Measurements from ENCODE around the gene CD83. TPM values are rescaled to one million over a fixed set of nuclear protein-coding genes. Genes with fewer than 3 reads are reported as not detected.
A peak's percentile ranks its signal among the peaks of the same experiment; 100 is the strongest.

CD83 gene
- total and polyA plus RNA-seq, 4 donors: 0.35 to 4.2 (median 0.60) TPM

- no peaks in the 10 kb centered on the region for H3K9me3 ChIP-seq (ENCODE audit: control insufficient read depth in 4 of 4, low read length in 3 of 4)
- H3K27me3 ChIP-seq (ENCODE audit: control insufficient read depth in 4 of 4, insufficient read depth in 4 of 4, low read length in 3 of 4): peaks cover 0 to 5% (median 2%) of the 10 kb centered on the region in 4 donors
- DNase-seq (ENCODE audit: low spot score): no peak
- TF ChIP-seq FOXA1 (IDR thresholded peaks at IDR 0.05) (no peak), TAF1 (conservative IDR thresholded peaks at IDR 0.05) (no peak), GABPA (IDR thresholded peaks at IDR 0.05 in 1 of 2, conservative IDR thresholded peaks at IDR 0.05 in 1 of 2) (no peak), HNF4A (conservative IDR thresholded peaks at IDR 0.05) (no peak), SP1 (IDR thresholded peaks at IDR 0.05) (no peak), NR2F2 (IDR thresholded peaks at IDR 0.05) (no peak), HNF4G (IDR thresholded peaks at IDR 0.05) (no peak), YY1 (IDR thresholded peaks at IDR 0.05) (no peak), JUND (IDR thresholded peaks at IDR 0.05) (no peak), EGR1 (IDR thresholded peaks at IDR 0.05; ENCODE audit: low read depth in 2 of 2) (no peak), RAD21 (IDR thresholded peaks at IDR 0.05) (no peak), FOXA2 (IDR thresholded peaks at IDR 0.05) (no peak)
- TF ChIP-seq, protein P1, sequence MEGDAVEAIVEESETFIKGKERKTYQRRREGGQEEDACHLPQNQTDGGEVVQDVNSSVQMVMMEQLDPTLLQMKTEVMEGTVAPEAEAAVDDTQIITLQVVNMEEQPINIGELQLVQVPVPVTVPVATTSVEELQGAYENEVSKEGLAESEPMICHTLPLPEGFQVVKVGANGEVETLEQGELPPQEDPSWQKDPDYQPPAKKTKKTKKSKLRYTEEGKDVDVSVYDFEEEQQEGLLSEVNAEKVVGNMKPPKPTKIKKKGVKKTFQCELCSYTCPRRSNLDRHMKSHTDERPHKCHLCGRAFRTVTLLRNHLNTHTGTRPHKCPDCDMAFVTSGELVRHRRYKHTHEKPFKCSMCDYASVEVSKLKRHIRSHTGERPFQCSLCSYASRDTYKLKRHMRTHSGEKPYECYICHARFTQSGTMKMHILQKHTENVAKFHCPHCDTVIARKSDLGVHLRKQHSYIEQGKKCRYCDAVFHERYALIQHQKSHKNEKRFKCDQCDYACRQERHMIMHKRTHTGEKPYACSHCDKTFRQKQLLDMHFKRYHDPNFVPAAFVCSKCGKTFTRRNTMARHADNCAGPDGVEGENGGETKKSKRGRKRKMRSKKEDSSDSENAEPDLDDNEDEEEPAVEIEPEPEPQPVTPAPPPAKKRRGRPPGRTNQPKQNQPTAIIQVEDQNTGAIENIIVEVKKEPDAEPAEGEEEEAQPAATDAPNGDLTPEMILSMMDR (IDR thresholded peaks at IDR 0.05; ENCODE audit: low read depth, low read length, missing input control): no peak
- TF ChIP-seq, protein P2, sequence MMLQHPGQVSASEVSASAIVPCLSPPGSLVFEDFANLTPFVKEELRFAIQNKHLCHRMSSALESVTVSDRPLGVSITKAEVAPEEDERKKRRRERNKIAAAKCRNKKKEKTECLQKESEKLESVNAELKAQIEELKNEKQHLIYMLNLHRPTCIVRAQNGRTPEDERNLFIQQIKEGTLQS (IDR thresholded peaks at IDR 0.05): no peak
- TF ChIP-seq, protein P3, sequence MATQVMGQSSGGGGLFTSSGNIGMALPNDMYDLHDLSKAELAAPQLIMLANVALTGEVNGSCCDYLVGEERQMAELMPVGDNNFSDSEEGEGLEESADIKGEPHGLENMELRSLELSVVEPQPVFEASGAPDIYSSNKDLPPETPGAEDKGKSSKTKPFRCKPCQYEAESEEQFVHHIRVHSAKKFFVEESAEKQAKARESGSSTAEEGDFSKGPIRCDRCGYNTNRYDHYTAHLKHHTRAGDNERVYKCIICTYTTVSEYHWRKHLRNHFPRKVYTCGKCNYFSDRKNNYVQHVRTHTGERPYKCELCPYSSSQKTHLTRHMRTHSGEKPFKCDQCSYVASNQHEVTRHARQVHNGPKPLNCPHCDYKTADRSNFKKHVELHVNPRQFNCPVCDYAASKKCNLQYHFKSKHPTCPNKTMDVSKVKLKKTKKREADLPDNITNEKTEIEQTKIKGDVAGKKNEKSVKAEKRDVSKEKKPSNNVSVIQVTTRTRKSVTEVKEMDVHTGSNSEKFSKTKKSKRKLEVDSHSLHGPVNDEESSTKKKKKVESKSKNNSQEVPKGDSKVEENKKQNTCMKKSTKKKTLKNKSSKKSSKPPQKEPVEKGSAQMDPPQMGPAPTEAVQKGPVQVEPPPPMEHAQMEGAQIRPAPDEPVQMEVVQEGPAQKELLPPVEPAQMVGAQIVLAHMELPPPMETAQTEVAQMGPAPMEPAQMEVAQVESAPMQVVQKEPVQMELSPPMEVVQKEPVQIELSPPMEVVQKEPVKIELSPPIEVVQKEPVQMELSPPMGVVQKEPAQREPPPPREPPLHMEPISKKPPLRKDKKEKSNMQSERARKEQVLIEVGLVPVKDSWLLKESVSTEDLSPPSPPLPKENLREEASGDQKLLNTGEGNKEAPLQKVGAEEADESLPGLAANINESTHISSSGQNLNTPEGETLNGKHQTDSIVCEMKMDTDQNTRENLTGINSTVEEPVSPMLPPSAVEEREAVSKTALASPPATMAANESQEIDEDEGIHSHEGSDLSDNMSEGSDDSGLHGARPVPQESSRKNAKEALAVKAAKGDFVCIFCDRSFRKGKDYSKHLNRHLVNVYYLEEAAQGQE (IDR thresholded peaks at IDR 0.05): no peak
- TF ChIP-seq, protein P4, sequence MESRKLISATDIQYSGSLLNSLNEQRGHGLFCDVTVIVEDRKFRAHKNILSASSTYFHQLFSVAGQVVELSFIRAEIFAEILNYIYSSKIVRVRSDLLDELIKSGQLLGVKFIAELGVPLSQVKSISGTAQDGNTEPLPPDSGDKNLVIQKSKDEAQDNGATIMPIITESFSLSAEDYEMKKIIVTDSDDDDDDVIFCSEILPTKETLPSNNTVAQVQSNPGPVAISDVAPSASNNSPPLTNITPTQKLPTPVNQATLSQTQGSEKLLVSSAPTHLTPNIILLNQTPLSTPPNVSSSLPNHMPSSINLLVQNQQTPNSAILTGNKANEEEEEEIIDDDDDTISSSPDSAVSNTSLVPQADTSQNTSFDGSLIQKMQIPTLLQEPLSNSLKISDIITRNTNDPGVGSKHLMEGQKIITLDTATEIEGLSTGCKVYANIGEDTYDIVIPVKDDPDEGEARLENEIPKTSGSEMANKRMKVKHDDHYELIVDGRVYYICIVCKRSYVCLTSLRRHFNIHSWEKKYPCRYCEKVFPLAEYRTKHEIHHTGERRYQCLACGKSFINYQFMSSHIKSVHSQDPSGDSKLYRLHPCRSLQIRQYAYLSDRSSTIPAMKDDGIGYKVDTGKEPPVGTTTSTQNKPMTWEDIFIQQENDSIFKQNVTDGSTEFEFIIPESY (IDR thresholded peaks at IDR 0.05): no peak
- no peak overlapping the region for H3K27ac ChIP-seq (ENCODE audit: low read depth in 1 of 2, low read length in 2 of 2)
- no peak overlapping the region for H3K4me3 ChIP-seq (ENCODE audit: low read depth in 1 of 3, low read length in 3 of 3)
- 85% methylated on average over 3 of the region's 3 CpGs for WGBS
- H3K9ac ChIP-seq (ENCODE audit: low read depth in 1 of 2, low read length in 2 of 2): peak overlapping the region in 1 of 2 donors; percentile 30
- no peaks in the 10 kb centered on the region for H3K36me3 ChIP-seq (ENCODE audit: control insufficient read depth in 4 of 4, insufficient read depth in 3 of 4, low read depth in 1 of 4, low read length in 3 of 4)
- H3K4me1 ChIP-seq (ENCODE audit: control insufficient read depth in 4 of 4, insufficient read depth in 4 of 4, low read length in 3 of 4): peaks cover 0 to 4% (median 0%) of the 10 kb centered on the region in 4 donors
These were observed 25.3 kb upstream of the CD83 start for GRCh38 chr6:14092316-14092715.

Measured in liver (tissue), 9 donors.